Breast epithelium (tissue), 4 donors: Measurements from ENCODE around the gene TMIE. TPM values are rescaled to one million over a fixed set of nuclear protein-coding genes. Genes with fewer than 3 reads are reported as not detected.

ENCODE experiments used
- DNase-seq, 2 donors: peaks; one replicate each; pipeline ENCODE4 v3.0.0-alpha.2; 2019; ENCODE audit warnings: low spot score in 2 of 2
- H3K27ac ChIP-seq, 2 donors: fragments of 200-600 bp; sonication (generic) in 1 of 2; one replicate each; pipeline ENCODE4 v1.5.1; 2016 to 2019; ENCODE audit warnings: mild to moderate bottlenecking in 1 of 2
- H3K27me3 ChIP-seq, 2 donors: fragments of 200-600 bp; sonication (generic) in 1 of 2; one replicate each; pipeline versions ENCODE4 v1.5.1 to v1.6.0; 2017 to 2019; ENCODE audit warnings: control low read depth in 1 of 2, mild to moderate bottlenecking in 1 of 2
- H3K36me3 ChIP-seq: fragments of 200-600 bp; one replicate; pipeline ENCODE4 v1.5.1; 2019
- H3K4me1 ChIP-seq, 2 donors: fragments of 200-600 bp; sonication (generic); one replicate each; pipeline ENCODE4 v1.5.1; 2016 to 2019; ENCODE audit warnings: control low read depth in 1 of 2
- H3K4me3 ChIP-seq, 3 donors: fragments of 200-600 bp; sonication (generic); 1 replicate in 2 of 3; 2 replicates in 1 of 3; pipeline ENCODE4 v1.5.1; 2016 to 2019; ENCODE audit warnings: mild to moderate bottlenecking in 3 of 3, moderate library complexity in 2 of 3
- H3K9me3 ChIP-seq, 2 donors: fragments of 200-600 bp; sonication (generic) in 1 of 2; one replicate each; pipeline ENCODE4 v1.5.1; 2016 to 2019; ENCODE audit warnings: control low read depth in 1 of 2
- POLR2A ChIP-seq: fragments of 450-650 bp; IDR thresholded peaks from one replicate; pipeline ENCODE4 v1.6.1; 2016; ENCODE audit warnings: antibody characterized with exemption, mild to moderate bottlenecking, moderate library complexity
- POLR2AphosphoS5 ChIP-seq, 3 donors: sonication (generic); formaldehyde crosslinking; IDR thresholded peaks; one replicate each; pipeline ENCODE4 v1.6.1; 2017; ENCODE audit warnings: antibody characterized with exemption in 3 of 3
- intact Hi-C: fragments of 100-400 bp; cut with DNase I; formaldehyde crosslinking; loops from one replicate; pipeline ENCODE4 v1.15.1; 2023; ENCODE audit warnings: low total_unique reads
- total RNA-seq, 3 donors: library from RNA; depleted of rRNA; stranded (reverse); fragments of >200 nt; gene quantifications; one replicate each; pipeline ENCODE4 v1.1.0, GENCODE V29; 2016
- TF ChIP-seq, protein P1 (sequence below), 3 donors: fragments of 450-650 bp; IDR thresholded peaks; one replicate each; pipeline ENCODE4 v1.5.1; 2016 to 2017; ENCODE audit warnings: antibody characterized with exemption in 3 of 3, mild to moderate bottlenecking in 3 of 3, moderate library complexity in 3 of 3

The TMIE gene
- total RNA-seq, 3 donors from 2014 or later, result not detected

DNA sequence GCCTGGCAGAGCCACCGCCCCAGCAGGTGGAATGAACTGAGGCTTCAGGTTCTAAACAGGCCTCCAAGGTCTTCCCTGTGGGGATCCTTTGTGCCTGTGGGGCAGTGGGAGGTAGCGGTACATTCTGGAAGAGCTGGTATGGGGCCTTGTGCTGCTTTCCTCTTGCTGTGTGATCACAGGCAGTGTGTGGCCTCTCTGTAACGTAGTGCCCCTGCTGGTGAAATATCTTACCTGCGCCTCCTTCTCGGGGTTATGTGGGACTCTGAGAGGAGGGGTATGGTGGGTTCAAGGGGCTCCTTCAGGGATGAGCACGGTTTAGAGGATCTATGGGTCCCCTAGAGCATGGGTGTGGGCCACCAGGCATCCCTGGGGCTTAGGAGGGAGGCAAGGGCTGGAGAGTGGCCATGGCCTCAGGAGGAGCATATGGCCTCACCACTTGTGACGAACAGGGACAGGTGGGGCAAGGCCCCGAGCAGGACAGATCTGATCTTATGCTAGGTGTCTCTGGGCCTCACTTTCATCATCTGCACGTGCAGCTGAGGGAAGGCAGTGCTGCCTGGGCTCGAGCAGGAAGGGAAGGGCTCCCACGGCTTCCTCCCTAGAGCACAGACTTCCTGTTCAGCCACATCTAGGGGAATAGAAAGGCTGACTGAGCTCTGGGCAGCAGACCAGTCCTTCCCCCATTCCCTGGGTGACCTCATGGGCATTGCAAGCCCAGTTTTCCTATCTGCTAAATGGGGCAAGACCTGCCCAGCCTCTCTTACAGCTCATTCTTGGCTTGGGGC is 5.8 kb upstream of the TMIE start:
- Histone ChIP-seq H3K9me3 (no peaks in the 10 kb centered on the region), H3K27ac (peak overlapping the region; percentile 3 to 78), H3K36me3 (no peaks in the 10 kb centered on the region), H3K4me1 (peaks cover 0 to 6% of the 10 kb centered on the region in 2 donors), H3K27me3 (no peaks in the 10 kb centered on the region), H3K4me3 (no peak overlapping the region)
- TF ChIP-seq POLR2A (no peak), POLR2AphosphoS5 (IDR thresholded peaks at IDR 0.05) (peak in 2 of 3 donors; percentile 10 to 13)
- TF ChIP-seq, protein P1, sequence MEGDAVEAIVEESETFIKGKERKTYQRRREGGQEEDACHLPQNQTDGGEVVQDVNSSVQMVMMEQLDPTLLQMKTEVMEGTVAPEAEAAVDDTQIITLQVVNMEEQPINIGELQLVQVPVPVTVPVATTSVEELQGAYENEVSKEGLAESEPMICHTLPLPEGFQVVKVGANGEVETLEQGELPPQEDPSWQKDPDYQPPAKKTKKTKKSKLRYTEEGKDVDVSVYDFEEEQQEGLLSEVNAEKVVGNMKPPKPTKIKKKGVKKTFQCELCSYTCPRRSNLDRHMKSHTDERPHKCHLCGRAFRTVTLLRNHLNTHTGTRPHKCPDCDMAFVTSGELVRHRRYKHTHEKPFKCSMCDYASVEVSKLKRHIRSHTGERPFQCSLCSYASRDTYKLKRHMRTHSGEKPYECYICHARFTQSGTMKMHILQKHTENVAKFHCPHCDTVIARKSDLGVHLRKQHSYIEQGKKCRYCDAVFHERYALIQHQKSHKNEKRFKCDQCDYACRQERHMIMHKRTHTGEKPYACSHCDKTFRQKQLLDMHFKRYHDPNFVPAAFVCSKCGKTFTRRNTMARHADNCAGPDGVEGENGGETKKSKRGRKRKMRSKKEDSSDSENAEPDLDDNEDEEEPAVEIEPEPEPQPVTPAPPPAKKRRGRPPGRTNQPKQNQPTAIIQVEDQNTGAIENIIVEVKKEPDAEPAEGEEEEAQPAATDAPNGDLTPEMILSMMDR (IDR thresholded peaks at IDR 0.05), result peak in 1 of 3 donors; percentile 10
- intact Hi-C loops, result no loop called here
- no peak for DNase-seq

DNA sequence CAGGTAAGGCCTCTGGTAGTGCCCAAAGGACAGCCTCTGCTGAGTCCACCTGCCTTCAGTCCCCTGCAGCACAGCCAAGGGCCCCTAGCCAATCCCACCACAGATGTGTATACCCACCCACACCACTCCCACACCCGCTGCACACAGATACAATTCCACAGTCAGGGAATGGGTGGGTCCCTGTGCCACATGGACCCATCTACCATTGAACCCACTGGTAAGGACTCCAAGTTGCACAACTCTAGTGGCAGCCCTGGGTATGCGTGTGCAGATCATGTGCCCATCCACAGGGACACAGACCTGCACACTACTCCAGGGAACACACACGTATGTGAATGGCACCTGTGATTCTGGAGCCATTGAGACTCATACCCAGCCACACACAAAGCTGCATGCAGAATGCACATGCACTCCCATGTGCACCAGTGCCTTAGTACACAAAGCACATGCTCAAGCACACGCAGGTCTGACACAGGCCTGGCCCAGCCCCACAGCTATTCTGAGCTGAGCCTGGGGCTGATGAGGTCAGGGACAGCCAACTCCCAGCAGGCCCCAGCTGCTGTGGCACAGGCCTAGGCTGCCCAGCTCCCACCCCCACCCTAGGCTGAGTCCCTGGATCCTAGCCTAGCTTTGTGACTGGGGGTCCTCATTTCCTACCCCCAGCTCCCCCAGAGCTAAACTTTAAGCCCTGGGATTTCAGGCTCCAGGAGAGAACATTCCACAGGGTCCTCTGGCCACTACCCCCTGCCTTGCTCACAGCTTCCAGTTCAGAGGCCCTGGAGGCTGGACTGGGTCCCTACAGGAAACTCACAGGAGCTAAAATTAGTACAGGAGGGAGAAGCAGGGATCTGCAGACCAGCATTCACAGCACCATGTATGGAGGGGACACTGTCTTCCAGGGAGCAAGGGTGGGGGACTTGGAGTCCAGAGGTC is 5.0 kb upstream of the TMIE start:
- Histone ChIP-seq H3K4me1 (peaks cover 6 to 9% of the 10 kb centered on the region in 2 donors), H3K4me3 (no peak overlapping the region), H3K9me3 (no peaks in the 10 kb centered on the region), H3K27ac (peak overlapping the region; percentile 3 to 78), H3K36me3 (no peaks in the 10 kb centered on the region), H3K27me3 (no peaks in the 10 kb centered on the region)
- DNase-seq, result no peak
- intact Hi-C loops, result no loop called here
- TF ChIP-seq, protein P1 (IDR thresholded peaks at IDR 0.05), result no peak
- TF ChIP-seq POLR2A (no peak), POLR2AphosphoS5 (IDR thresholded peaks at IDR 0.05) (no peak)

DNA sequence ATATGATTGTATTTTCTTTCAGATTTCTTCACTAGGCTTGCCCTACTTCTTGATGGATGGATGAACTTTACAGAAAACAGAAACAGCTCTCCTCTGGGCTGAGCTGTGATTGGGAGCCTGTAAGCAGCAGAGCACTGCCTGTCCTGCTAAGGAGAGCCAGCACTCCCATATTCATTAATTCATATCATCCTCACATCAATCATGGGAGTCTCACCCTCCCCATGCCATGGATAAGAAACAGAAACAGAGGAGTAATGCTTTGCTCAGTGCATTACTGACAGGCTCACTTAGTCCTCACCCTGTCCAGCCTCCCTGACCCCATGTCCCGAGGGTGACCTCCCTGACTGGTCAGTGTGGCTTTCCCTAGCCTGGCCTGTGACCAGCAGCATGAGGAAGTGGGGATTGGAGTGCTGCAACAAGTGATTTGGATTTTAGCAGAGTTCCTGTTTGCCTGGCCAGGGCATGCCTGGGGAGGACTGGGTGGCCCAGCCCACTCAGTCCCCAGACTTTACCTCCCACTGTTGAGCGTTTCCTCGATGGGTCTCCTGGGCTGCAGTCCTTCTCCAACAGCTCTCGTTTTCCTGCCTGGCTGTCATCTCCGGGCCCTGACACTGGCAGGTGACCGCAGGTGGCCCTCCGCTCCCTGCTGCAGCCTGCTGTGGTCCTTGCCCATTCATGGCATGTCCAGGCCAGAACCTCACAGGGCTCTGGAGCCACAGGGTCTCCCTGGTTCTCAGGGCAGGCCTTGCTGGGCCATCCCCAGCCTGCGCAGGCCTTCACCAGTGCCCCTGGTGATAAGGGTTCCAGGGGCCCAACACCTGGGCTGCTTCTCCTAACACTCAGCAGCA is 1.3 kb upstream of the TMIE start:
- H3K9me3 ChIP-seq, result no peaks in the 10 kb centered on the region
- no peak overlapping the region for H3K4me3 ChIP-seq
- no peak for DNase-seq
- H3K4me1 ChIP-seq, result peaks cover 4 to 10% of the 10 kb centered on the region in 2 donors
- H3K36me3 ChIP-seq, result no peaks in the 10 kb centered on the region
- H3K27ac ChIP-seq, result no peak overlapping the region
- H3K27me3 ChIP-seq, result no peaks in the 10 kb centered on the region
- intact Hi-C loops, result loop anchor here (10.0 kb wide), 1 partner anchor 195 kb away; no protein-coding TSS in a partner anchor
- TF ChIP-seq, protein P1 (IDR thresholded peaks at IDR 0.05), result no peak
- peak in 1 of 3 donors; percentile 60 for TF ChIP-seq POLR2AphosphoS5 (IDR thresholded peaks at IDR 0.05)

DNA sequence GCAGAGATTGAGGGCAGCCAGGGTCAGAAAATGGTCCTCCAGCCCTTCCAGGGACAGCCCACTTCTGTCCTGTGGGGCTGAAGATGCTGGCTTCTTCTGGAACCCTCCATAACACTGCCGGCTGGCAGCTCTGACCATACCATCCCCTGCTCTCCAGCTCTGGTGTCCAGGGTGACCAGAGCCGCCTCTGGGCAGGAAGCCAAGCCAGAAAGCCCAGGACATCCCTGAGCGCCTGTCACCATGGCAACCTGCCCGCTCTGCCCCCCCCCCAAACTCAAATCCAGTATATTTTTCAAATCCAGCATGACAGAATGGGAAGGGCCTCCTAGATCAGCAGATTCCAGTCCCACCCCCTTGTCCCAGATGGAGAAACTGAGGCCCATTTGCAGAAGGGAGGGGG is 420 bp upstream of the TMIE start:
- TF ChIP-seq POLR2AphosphoS5 (IDR thresholded peaks at IDR 0.05), result no peak
- TF ChIP-seq, protein P1 (IDR thresholded peaks at IDR 0.05), result no peak
- no peak for TF ChIP-seq POLR2A
- Histone ChIP-seq H3K27me3 (no peaks in the 10 kb centered on the region), H3K9me3 (no peaks in the 10 kb centered on the region), H3K36me3 (no peaks in the 10 kb centered on the region), H3K4me1 (peaks cover 4 to 10% of the 10 kb centered on the region in 2 donors), H3K4me3 (peak overlapping the region; percentile 8 to 67 (median 40)), H3K27ac (peak overlapping the region in 1 of 2 donors; percentile 3)
- DNase-seq, result no peak
- intact Hi-C loops, result loop anchor here (10.0 kb wide), 1 partner anchor 194 kb away; no protein-coding TSS in a partner anchor
